CD14-positive monocyte (primary cell): ENCODE results near the gene SFI1. TPM values are rescaled to one million over a fixed set of nuclear protein-coding genes. Genes with fewer than 3 reads are reported as not detected.
A peak's percentile ranks its signal among the peaks of the same experiment; 100 is the strongest.

Experiments
- DNase-seq, 3 donors: peaks; one replicate each; pipeline ENCODE4 v3.0.0-alpha.2; 2011 to 2022
- H2AFZ ChIP-seq: 2 replicates; pipeline ENCODE4 v1.6.0; 2012; ENCODE audit warnings: mild to moderate bottlenecking, low read depth, low read length, inconsistent platforms; ENCODE audit not compliant: insufficient read depth, poor library complexity, severe bottlenecking
- H3K27ac ChIP-seq, 2 donors: 1 replicate in 1 of 2; 2 replicates in 1 of 2; pipeline ENCODE4 v1.5.1; 2012 to 2013; ENCODE audit warnings: low read length in 2 of 2, control low read depth in 1 of 2, inconsistent platforms in 1 of 2, low read depth in 1 of 2, mild to moderate bottlenecking in 1 of 2
- H3K27me3 ChIP-seq, 2 donors: one replicate each; pipeline versions ENCODE4 v1.6.0 to v1.6.1; 2011 to 2013; ENCODE audit warnings: low read length in 2 of 2; ENCODE audit not compliant: control insufficient read depth in 2 of 2, insufficient read depth in 2 of 2
- H3K36me3 ChIP-seq, 2 donors: replicated peaks in 1 of 2; 1 replicate in 1 of 2; 2 replicates in 1 of 2; pipeline versions ENCODE4 v1.5.1 to v1.6.1; 2012 to 2013; ENCODE audit warnings: low read length in 2 of 2, control low read depth in 1 of 2, inconsistent platforms in 1 of 2, mild to moderate bottlenecking in 1 of 2; ENCODE audit not compliant: insufficient read depth in 2 of 2, control insufficient read depth in 1 of 2
- H3K4me1 ChIP-seq, 2 donors: 1 replicate in 1 of 2; 2 replicates in 1 of 2; pipeline versions ENCODE4 v1.5.1 to v1.6.1; 2012 to 2013; ENCODE audit warnings: low read length in 2 of 2, control low read depth in 1 of 2, inconsistent platforms in 1 of 2, mild to moderate bottlenecking in 1 of 2, moderate library complexity in 1 of 2; ENCODE audit not compliant: insufficient read depth in 2 of 2, control insufficient read depth in 1 of 2
- H3K4me2 ChIP-seq: replicated peaks from 2 replicates; pipeline ENCODE3; 2012; ENCODE audit warnings: low read length, moderate library complexity, mild to moderate bottlenecking; ENCODE audit not compliant: poor library complexity, severe bottlenecking; ENCODE audit errors: extremely low read depth
- H3K4me3 ChIP-seq, 3 experiments: fragments of 200-600 bp in 1 of 3; sonication (generic) in 1 of 3; replicated peaks in 1 of 3; 1 replicate in 2 of 3; 2 replicates in 1 of 3; pipeline ENCODE4 v1.5.1; 2011 to 2013; ENCODE audit warnings: low read length in 3 of 3, mild to moderate bottlenecking in 3 of 3, control low read depth in 2 of 3, low read depth in 2 of 3, inconsistent platforms in 1 of 3, moderate library complexity in 1 of 3
- H3K79me2 ChIP-seq: 2 replicates; pipeline ENCODE4 v1.6.0; 2012; ENCODE audit warnings: mild to moderate bottlenecking, control low read depth, inconsistent platforms, low read length, moderate library complexity; ENCODE audit not compliant: insufficient read depth
- H3K9ac ChIP-seq: 2 replicates; pipeline ENCODE4 v1.6.0; 2017; ENCODE audit warnings: low read length, mild to moderate bottlenecking; ENCODE audit not compliant: insufficient read depth, poor library complexity, severe bottlenecking
- H3K9me3 ChIP-seq, 2 donors: replicated peaks in 1 of 2; 1 replicate in 1 of 2; 2 replicates in 1 of 2; pipeline versions ENCODE4 v1.5.1 to v1.6.1; 2012 to 2013; ENCODE audit warnings: low read length in 2 of 2, control low read depth in 1 of 2; ENCODE audit not compliant: control insufficient read depth in 1 of 2, insufficient read depth in 1 of 2
- H4K20me1 ChIP-seq: 2 replicates; pipeline ENCODE4 v1.6.0; 2012; ENCODE audit warnings: mild to moderate bottlenecking, low read length, control low read depth, moderate library complexity; ENCODE audit not compliant: insufficient read depth
- H3K27ac Mint-ChIP-seq, 7 donors: one replicate each; pipeline ENCODE4 v1.8.0; 2020; ENCODE audit warnings: mild to moderate bottlenecking in 7 of 7, mixed read lengths in 7 of 7, moderate library complexity in 6 of 7, inconsistent platforms in 2 of 7
- H3K27me3 Mint-ChIP-seq, 3 donors: one replicate each; pipeline ENCODE4 v1.8.0; 2021 to 2022; ENCODE audit warnings: low read depth in 3 of 3, mild to moderate bottlenecking in 3 of 3, mixed read lengths in 3 of 3, moderate library complexity in 3 of 3, inconsistent platforms in 1 of 3
- H3K36me3 Mint-ChIP-seq, 2 donors: one replicate each; pipeline ENCODE4 v1.8.0; 2020; ENCODE audit warnings: mixed read lengths in 2 of 2, inconsistent platforms in 1 of 2, mild to moderate bottlenecking in 1 of 2
- H3K4me1 Mint-ChIP-seq: one replicate; pipeline ENCODE4 v1.8.0; 2020; ENCODE audit warnings: mild to moderate bottlenecking, mixed read lengths
- H3K4me3 Mint-ChIP-seq, 2 donors: one replicate each; pipeline ENCODE4 v1.8.0; 2020; ENCODE audit warnings: mild to moderate bottlenecking in 2 of 2, mixed read lengths in 2 of 2, moderate library complexity in 1 of 2
- H3K9me3 Mint-ChIP-seq, 7 donors: one replicate each; pipeline ENCODE4 v1.8.0; 2020 to 2022; ENCODE audit warnings: mixed read lengths in 7 of 7, mild to moderate bottlenecking in 6 of 7, moderate library complexity in 6 of 7, inconsistent platforms in 2 of 7
- WGBS: methylation state at CpG from one replicate; pipeline ENCODE4 v1.1.5; 2013; ENCODE audit warnings: missing lambda C conversion rate; ENCODE audit not compliant: insufficient coverage; 5-methylcytosine and 5-hydroxymethylcytosine counted together
- intact Hi-C, 2 donors: fragments of 100-400 bp; cut with micrococcal nuclease; formaldehyde crosslinking; loops; one replicate each; pipeline versions ENCODE4 v1.15.0 to v1.15.1; 2023
- polyA plus RNA-seq, 3 donors: library from polyadenylated mRNA; depleted of rRNA in 1 of 3; unstranded in 2 of 3; stranded (reverse) in 1 of 3; fragments of 300-500 nt in 2 of 3; fragments of >200 nt in 1 of 3; fragmentation: Illumina TruSeq in 2 of 3; gene quantifications; 1 replicate in 2 of 3; 2 replicates in 1 of 3; pipeline ENCODE4 v1.2.3, GENCODE V29; 2012 to 2021
- TF ChIP-seq, protein P1 (sequence below): fragments of 200-600 bp; IDR thresholded peaks from one replicate; pipeline ENCODE4 v1.8.0; 2022; ENCODE audit warnings: antibody characterized with exemption, mild to moderate bottlenecking

SFI1 gene
- polyA plus RNA-seq, 3 donors = 1.7 to 43.4 (median 3.6) TPM

DNA sequence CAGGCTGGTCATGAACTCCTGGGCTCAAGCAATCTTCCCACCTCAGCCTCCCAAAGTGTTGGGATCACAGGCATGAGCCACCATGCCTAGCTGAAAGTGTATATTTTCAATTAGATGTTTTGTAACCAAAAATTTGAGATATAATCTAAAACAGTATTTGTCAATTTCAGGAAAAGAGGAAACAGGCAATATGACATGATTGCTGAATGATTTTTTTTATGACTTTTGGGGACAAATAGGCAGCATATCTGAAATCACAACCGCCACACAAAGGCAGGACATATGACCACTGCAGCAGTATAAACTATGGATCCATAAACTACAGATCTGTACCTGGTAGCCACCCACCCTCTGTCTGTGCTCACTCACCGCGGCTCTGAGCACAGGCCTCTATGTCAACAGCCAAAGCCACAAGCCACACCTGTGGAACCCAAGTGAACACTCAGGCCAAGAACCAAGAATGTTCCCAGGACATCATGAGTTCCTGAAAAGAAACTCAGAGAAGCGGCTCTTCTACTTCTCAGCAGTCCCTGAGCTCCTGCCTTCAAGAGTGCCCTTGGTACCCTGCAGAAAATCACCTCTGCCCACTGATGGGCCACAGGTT is 143.2 kb downstream of the SFI1 start:
- TF ChIP-seq, protein P1, sequence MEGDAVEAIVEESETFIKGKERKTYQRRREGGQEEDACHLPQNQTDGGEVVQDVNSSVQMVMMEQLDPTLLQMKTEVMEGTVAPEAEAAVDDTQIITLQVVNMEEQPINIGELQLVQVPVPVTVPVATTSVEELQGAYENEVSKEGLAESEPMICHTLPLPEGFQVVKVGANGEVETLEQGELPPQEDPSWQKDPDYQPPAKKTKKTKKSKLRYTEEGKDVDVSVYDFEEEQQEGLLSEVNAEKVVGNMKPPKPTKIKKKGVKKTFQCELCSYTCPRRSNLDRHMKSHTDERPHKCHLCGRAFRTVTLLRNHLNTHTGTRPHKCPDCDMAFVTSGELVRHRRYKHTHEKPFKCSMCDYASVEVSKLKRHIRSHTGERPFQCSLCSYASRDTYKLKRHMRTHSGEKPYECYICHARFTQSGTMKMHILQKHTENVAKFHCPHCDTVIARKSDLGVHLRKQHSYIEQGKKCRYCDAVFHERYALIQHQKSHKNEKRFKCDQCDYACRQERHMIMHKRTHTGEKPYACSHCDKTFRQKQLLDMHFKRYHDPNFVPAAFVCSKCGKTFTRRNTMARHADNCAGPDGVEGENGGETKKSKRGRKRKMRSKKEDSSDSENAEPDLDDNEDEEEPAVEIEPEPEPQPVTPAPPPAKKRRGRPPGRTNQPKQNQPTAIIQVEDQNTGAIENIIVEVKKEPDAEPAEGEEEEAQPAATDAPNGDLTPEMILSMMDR = no peak
- H3K4me1 ChIP-seq = peaks cover 75 to 87% of the 10 kb centered on the region in 2 donors

DNA sequence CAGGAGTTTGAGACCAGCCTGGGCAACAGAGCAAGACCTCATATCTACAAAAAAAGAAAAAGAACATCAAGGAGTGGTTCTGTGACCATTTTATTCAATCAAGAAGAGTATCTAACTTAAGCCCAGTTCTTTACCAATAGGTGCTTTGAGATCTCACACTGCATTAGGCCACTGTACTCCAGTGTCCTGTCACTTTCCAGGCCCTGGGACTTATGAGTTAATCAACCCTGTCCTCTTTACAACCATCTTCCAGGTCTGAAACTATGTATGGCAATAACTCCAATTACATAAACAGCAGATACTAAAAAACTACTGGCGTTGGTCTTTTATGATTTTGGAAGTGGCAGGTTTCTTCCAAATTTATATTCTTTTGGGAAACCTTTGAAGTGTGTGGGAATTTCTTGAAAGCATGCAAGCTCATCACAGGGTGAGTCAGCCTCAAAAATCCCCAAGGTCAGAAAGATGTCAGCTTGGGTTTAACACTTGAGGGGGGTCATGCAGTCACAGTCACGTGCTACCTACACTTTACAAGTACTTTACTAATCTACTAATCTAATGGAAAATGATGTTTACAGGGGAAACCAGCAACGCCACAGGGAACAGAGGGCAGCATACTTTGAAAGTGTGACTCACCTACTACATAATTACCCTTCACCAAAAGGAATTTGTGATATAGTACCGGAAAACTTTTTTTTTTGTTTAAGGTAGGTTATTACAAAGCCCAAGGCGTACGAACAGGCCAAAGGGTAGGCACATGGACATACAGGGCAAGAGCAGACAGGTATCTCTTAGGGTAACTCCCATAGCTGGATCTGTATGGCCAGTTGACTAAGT is 150.1 kb downstream of the SFI1 start:
- Histone ChIP-seq H3K27ac (peak overlapping the region in 1 of 2 donors; percentile 24), H3K79me2 (peaks cover 58% of the 10 kb centered on the region), H3K4me2 (no peak overlapping the region), H3K4me3 (no peak overlapping the region), H3K9ac (no peak overlapping the region), H3K27me3 (no peaks in the 10 kb centered on the region), H3K4me1 (peaks cover 37% of the 10 kb centered on the region in 2 donors), H4K20me1 (no peaks in the 10 kb centered on the region), H2AFZ (no peak overlapping the region), H3K9me3 (no peaks in the 10 kb centered on the region), H3K36me3 (peaks cover 14 to 32% of the 10 kb centered on the region in 2 donors)
- TF ChIP-seq, protein P1 = no peak
- DNase-seq = peak in 2 of 3 donors; percentile 4 to 85
- peaks cover 50% of the 10 kb centered on the region for H3K4me1 Mint-ChIP-seq
- H3K27me3 Mint-ChIP-seq = peaks cover 0 to 2% (median 0%) of the 10 kb centered on the region in 3 donors
- no peaks in the 10 kb centered on the region for H3K9me3 Mint-ChIP-seq
- H3K27ac Mint-ChIP-seq = peak overlapping the region in 2 of 7 donors; percentile 35 to 46
- intact Hi-C loops = no loop called here
- peaks cover 36 to 37% of the 10 kb centered on the region in 2 donors for H3K36me3 Mint-ChIP-seq
- WGBS = 94% methylated on average over 2 of the region's 6 CpGs
- peak overlapping the region in 1 of 2 donors; percentile 20 for H3K4me3 Mint-ChIP-seq

More for the DNA sequence above, 143.2 kb downstream of the SFI1 start:
- Histone ChIP-seq H3K4me2 (peak overlapping the region; percentile 94), H3K36me3 (no peaks in the 10 kb centered on the region), H3K9me3 (no peaks in the 10 kb centered on the region), H2AFZ (peak overlapping the region; percentile 61), H3K27ac (peak overlapping the region; percentile 97 to 98), H4K20me1 (peaks cover 19% of the 10 kb centered on the region), H3K4me3 (peak overlapping the region in 1 of 3 experiments; percentile 96), H3K27me3 (no peaks in the 10 kb centered on the region), H3K9ac (peak overlapping the region; percentile 88), H3K79me2 (peaks cover 78% of the 10 kb centered on the region)
- intact Hi-C loops = loop anchor here (2.0 to 10.0 kb wide), 5 partner anchors 21 to 477 kb away; partner anchors contain the start of genes PATZ1 (in 1 of the 2), RNF185 (in 1 of the 2), SFI1 (in 1 of the 2) and YWHAH (in 1 of the 2)
- Mint-ChIP-seq H3K36me3 (peaks cover 9% of the 10 kb centered on the region in 2 donors), H3K4me3 (peak overlapping the region; percentile 92 to 98), H3K27ac (peak overlapping the region; percentile 95 to 98 (median 97)), H3K27me3 (no peaks in the 10 kb centered on the region), H3K4me1 (peaks cover 79% of the 10 kb centered on the region), H3K9me3 (peaks cover 0 to 2% (median 0%) of the 10 kb centered on the region in 7 donors)
- DNase-seq = peak in 1 of 3 donors; percentile 21
- 3% methylated on average over 4 of the region's 4 CpGs for WGBS
